ENCODE data around the gene ABHD2. TPM values are rescaled to one million over a fixed set of nuclear protein-coding genes. Genes with fewer than 3 reads are reported as not detected.

The ABHD2 gene
- total and polyA plus RNA-seq, 2 donors (not counting 1 experiment from before 2014, with no cell fraction given): 39.5 to 84.9 TPM

DNA sequence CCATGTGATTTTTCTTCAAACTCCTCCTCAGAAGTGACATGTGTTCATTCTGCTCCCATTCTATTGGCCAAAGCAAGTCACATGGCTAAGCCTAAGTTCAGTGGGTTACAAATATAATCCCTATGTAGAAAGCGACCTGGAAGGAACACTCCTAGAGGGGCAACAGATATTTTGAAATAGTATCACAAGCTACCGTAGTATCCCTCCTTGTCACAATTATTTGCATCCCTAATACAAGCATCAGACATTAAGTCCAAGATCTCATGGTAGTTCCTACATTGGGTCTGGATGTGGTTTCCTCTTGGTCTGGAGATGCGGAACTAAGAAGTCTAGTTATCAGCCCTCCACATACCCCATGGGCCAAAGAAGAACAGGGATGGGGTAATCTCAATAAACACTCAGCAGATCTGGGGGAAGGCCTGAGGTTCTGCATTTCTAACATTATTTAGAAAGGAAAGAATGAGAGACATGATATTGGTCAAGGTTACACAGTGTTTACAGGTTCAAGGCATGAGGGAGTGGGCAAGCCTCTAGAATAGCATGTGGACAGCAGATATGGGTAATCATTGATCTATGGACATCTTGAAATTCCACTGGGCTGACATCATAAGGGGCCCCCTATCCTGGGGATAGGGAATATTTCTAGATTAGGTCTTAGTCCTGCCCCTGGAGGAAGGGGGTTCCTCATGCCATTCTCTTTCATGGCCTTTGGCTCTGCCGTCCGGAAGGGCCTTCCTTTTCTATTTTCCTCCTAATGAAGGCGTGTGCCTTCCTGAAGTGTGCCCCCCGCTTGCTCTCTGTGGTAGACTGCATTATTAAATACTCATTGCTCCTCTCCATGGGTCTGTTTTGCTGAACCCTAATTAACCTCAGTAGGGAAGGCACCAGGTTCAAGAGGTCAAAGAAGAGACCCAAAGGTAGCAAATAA is 17.8 kb upstream of the ABHD2 start:
- Histone ChIP-seq H3K9ac (ENCODE audit: insufficient read depth, low read length) (no peak overlapping the region), H3K9me3 (ENCODE audit: control insufficient read depth, insufficient read depth, low read depth, low read length) (no peaks in the 10 kb centered on the region), H3K79me2 (ENCODE audit: control insufficient read depth, insufficient read depth, low read length) (no peaks in the 10 kb centered on the region), H2AFZ (ENCODE audit: low read length) (no peak overlapping the region), H3K36me3 (ENCODE audit: control insufficient read depth, insufficient read depth, low read length) (no peaks in the 10 kb centered on the region), H3K27ac (ENCODE audit: insufficient read depth, low read length) (no peak overlapping the region), H3K4me2 (ENCODE audit: extremely low read depth, insufficient read depth, low read length) (no peak overlapping the region), H3K27me3 (ENCODE audit: control insufficient read depth, insufficient read depth, low read length) (no peaks in the 10 kb centered on the region), H3K4me3 (replicated peaks in 1 of 4; ENCODE audit: control extremely low read depth in 1 of 4, insufficient read depth in 1 of 4, low read depth in 3 of 4, low read length in 4 of 4) (no peak overlapping the region), H4K20me1 (ENCODE audit: control insufficient read depth, extremely low read depth, insufficient read depth, low read length) (no peaks in the 10 kb centered on the region), H3K4me1 (ENCODE audit: control insufficient read depth, extremely low read depth, insufficient read depth, low read length) (no peaks in the 10 kb centered on the region)
- DNase-seq (ENCODE audit: low read depth in 2 of 2): no peak
- TF ChIP-seq EZH2 (IDR thresholded peaks at IDR 0.05; ENCODE audit: low read length, missing control alignments): no peak

DNA sequence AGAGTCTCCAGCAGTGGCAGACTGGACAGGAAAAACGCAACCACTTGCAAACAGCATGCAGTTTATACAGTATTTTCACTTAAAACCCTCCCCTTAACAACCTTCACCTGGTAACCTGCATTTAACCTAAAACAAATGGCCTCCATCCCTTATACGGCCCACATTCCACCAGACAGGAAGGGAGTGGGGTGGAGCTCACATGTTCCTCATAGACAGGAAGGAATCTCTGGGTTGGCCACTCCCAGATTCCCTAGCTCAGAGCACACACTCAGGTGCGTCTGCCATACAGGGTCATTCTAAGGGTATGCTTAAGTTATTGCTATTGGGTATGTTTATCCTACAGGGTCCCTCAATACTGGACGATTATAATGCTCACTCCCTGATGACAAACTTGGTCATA is 16.8 kb upstream of the ABHD2 start:
- no peak overlapping the region for H3K4me2 ChIP-seq (ENCODE audit: extremely low read depth, insufficient read depth, low read length)
- no peak overlapping the region for H3K9ac ChIP-seq (ENCODE audit: insufficient read depth, low read length)
- H3K4me3 ChIP-seq (replicated peaks in 1 of 4; ENCODE audit: control extremely low read depth in 1 of 4, insufficient read depth in 1 of 4, low read depth in 3 of 4, low read length in 4 of 4): no peak overlapping the region
- H3K27me3 ChIP-seq (ENCODE audit: control insufficient read depth, insufficient read depth, low read length): no peaks in the 10 kb centered on the region
- H3K36me3 ChIP-seq (ENCODE audit: control insufficient read depth, insufficient read depth, low read length): no peaks in the 10 kb centered on the region
- no peak for DNase-seq (ENCODE audit: low read depth in 2 of 2)
- TF ChIP-seq EZH2 (IDR thresholded peaks at IDR 0.05; ENCODE audit: low read length, missing control alignments): no peak
- TF ChIP-seq, protein P1, sequence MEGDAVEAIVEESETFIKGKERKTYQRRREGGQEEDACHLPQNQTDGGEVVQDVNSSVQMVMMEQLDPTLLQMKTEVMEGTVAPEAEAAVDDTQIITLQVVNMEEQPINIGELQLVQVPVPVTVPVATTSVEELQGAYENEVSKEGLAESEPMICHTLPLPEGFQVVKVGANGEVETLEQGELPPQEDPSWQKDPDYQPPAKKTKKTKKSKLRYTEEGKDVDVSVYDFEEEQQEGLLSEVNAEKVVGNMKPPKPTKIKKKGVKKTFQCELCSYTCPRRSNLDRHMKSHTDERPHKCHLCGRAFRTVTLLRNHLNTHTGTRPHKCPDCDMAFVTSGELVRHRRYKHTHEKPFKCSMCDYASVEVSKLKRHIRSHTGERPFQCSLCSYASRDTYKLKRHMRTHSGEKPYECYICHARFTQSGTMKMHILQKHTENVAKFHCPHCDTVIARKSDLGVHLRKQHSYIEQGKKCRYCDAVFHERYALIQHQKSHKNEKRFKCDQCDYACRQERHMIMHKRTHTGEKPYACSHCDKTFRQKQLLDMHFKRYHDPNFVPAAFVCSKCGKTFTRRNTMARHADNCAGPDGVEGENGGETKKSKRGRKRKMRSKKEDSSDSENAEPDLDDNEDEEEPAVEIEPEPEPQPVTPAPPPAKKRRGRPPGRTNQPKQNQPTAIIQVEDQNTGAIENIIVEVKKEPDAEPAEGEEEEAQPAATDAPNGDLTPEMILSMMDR (conservative IDR thresholded peaks at IDR 0.05 in 1 of 2, IDR thresholded peaks at IDR 0.05 in 1 of 2; ENCODE audit: low read depth in 1 of 2, low read length in 2 of 2): no peak
- H2AFZ ChIP-seq (ENCODE audit: low read length): no peak overlapping the region
- H3K4me1 ChIP-seq (ENCODE audit: control insufficient read depth, extremely low read depth, insufficient read depth, low read length): no peaks in the 10 kb centered on the region
- no peak overlapping the region for H3K27ac ChIP-seq (ENCODE audit: insufficient read depth, low read length)
- H4K20me1 ChIP-seq (ENCODE audit: control insufficient read depth, extremely low read depth, insufficient read depth, low read length): no peaks in the 10 kb centered on the region
- H3K79me2 ChIP-seq (ENCODE audit: control insufficient read depth, insufficient read depth, low read length): no peaks in the 10 kb centered on the region
- H3K9me3 ChIP-seq (ENCODE audit: control insufficient read depth, insufficient read depth, low read depth, low read length): no peaks in the 10 kb centered on the region

DNA sequence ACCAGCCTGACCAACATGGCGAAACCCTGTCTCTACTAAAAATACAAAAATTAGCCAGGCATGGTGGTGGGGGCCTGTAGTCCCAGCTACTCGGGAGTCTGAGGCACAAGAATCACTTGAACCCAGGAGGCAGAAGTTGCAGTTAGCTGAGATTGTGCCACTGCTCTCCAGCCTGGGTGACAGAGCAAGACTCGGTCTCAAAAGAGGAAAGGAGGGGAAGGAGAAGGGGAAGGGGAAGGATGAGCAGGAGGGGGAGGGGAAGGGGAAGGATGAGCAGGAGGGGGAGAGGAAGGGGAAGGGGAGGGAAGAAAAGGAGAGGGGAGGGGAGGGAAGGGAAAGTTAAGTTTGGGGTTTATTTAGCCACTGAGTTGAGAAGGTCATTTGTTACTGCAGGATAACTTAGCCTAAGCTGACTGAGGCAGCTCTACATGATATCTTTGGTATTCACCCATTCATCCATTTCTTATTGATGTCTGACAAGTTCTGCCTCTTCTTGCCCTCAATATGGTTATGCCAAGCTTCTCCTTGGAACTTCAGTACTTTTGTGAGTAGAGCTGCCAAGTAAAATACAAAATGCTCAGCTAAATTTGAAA is 15.9 kb upstream of the ABHD2 start:
- DNase-seq (ENCODE audit: low read depth in 2 of 2): no peak
- H3K27ac ChIP-seq (ENCODE audit: insufficient read depth, low read length): no peak overlapping the region
- H3K36me3 ChIP-seq (ENCODE audit: control insufficient read depth, insufficient read depth, low read length): no peaks in the 10 kb centered on the region

More for the DNA sequence above, 15.9 kb upstream of the ABHD2 start:
- Histone ChIP-seq H3K79me2 (ENCODE audit: control insufficient read depth, insufficient read depth, low read length) (no peaks in the 10 kb centered on the region), H3K9ac (ENCODE audit: insufficient read depth, low read length) (no peak overlapping the region), H2AFZ (ENCODE audit: low read length) (no peak overlapping the region), H3K4me1 (ENCODE audit: control insufficient read depth, extremely low read depth, insufficient read depth, low read length) (no peaks in the 10 kb centered on the region), H3K27me3 (ENCODE audit: control insufficient read depth, insufficient read depth, low read length) (no peaks in the 10 kb centered on the region), H3K4me3 (replicated peaks in 1 of 4; ENCODE audit: control extremely low read depth in 1 of 4, insufficient read depth in 1 of 4, low read depth in 3 of 4, low read length in 4 of 4) (no peak overlapping the region), H3K4me2 (ENCODE audit: extremely low read depth, insufficient read depth, low read length) (no peak overlapping the region), H4K20me1 (ENCODE audit: control insufficient read depth, extremely low read depth, insufficient read depth, low read length) (no peaks in the 10 kb centered on the region), H3K9me3 (ENCODE audit: control insufficient read depth, insufficient read depth, low read depth, low read length) (no peaks in the 10 kb centered on the region)
- no peak for TF ChIP-seq EZH2 (IDR thresholded peaks at IDR 0.05; ENCODE audit: low read length, missing control alignments)
- TF ChIP-seq, protein P1 (conservative IDR thresholded peaks at IDR 0.05 in 1 of 2, IDR thresholded peaks at IDR 0.05 in 1 of 2; ENCODE audit: low read depth in 1 of 2, low read length in 2 of 2): no peak

Measured in fibroblast of lung (primary cell).